K562 (cell line): Measurements from ENCODE around the gene TUBA1B. TPM values are rescaled to one million over a fixed set of nuclear protein-coding genes. Genes with fewer than 3 reads are reported as not detected.
A peak's percentile ranks its signal among the peaks of the same experiment; 100 is the strongest.

Experiments used
- CC2D1A ChIP-seq: fragments of 450-650 bp; IDR thresholded peaks from 2 replicates; pipeline ENCODE4 v1.6.1; 2017; ENCODE audit warnings: mild to moderate bottlenecking
- CEBPB ChIP-seq: fragments of 450-650 bp; IDR thresholded peaks from 2 replicates; pipeline ENCODE4 v1.6.1; 2016; ENCODE audit warnings: missing genetic modification characterization, missing compliant biosample characterization
- HDAC8 ChIP-seq: fragments of 450-650 bp; IDR thresholded peaks from 2 replicates; pipeline ENCODE4 v1.6.1; 2016; ENCODE audit warnings: mild to moderate bottlenecking, missing genetic modification characterization, moderate library complexity, missing compliant biosample characterization
- MECOM ChIP-seq: fragments of 250-450 bp; sonication (Bioruptor Pico); IDR thresholded peaks from 2 replicates; pipeline ENCODE4 v1.8.0; 2022; ENCODE audit warnings: inconsistent platforms
- NCOA1 ChIP-seq: fragments of 450-650 bp; IDR thresholded peaks from 2 replicates; pipeline ENCODE4 v1.6.1; 2016; ENCODE audit warnings: low read depth
- NR4A1 ChIP-seq, 2 experiments: fragments of 250-450 bp in 1 of 2; fragments of 450-650 bp in 1 of 2; sonication (Bioruptor Pico) in 1 of 2; IDR thresholded peaks; 2 replicates each; pipeline versions ENCODE4 v1.4.0 to v1.6.1; 2016 to 2020; ENCODE audit warnings: mild to moderate bottlenecking in 2 of 2, missing compliant biosample characterization in 1 of 2, missing genetic modification characterization in 1 of 2, moderate library complexity in 1 of 2
- POLR2A ChIP-seq: fragments of 450-650 bp; conservative IDR thresholded peaks from 2 replicates; pipeline ENCODE4 v1.6.1; 2016
- STAG1 ChIP-seq: sonication (generic); formaldehyde crosslinking; IDR thresholded peaks from 2 replicates; pipeline ENCODE4 v1.5.0; 2020; ENCODE audit warnings: missing genetic modification reagents, borderline replicate concordance
- TEAD2 ChIP-seq: fragments of 450-650 bp; IDR thresholded peaks from 2 replicates; pipeline ENCODE4 v1.6.1; 2016; ENCODE audit warnings: missing genetic modification characterization, control low read depth, missing compliant biosample characterization
- WHSC1 ChIP-seq: IDR thresholded peaks from one replicate; pipeline ENCODE4 v1.6.1; 2012; ENCODE audit warnings: low read length, control low read depth, inconsistent platforms
- ZNF586 ChIP-seq: fragments of 450-650 bp; formaldehyde crosslinking; conservative IDR thresholded peaks from 2 replicates; pipeline ENCODE4 v1.4.0; 2020; ENCODE audit warnings: mild to moderate bottlenecking, moderate library complexity
- polyA plus RNA-seq, 8 experiments: library from polyadenylated mRNA; depleted of rRNA in 4 of 8; stranded (reverse) in 5 of 8; unstranded in 3 of 8; fragments of >200 nt; fragmentation: Nextera tagmentation in 2 of 8; fragmentation: Illumina TruSeq in 1 of 8; extraction: Ambion mirVana in 2 of 8; extraction: Trizol in 1 of 8; gene quantifications; 2 replicates each; pipeline versions ENCODE4 v1.2.1 to v1.2.3, GENCODE V29; 2011 to 2014; ENCODE audit warnings: inconsistent platforms in 1 of 8, missing spikeins in 1 of 8
- total RNA-seq, 7 experiments: library from RNA; depleted of rRNA in 6 of 7; stranded (reverse); fragments of >200 nt in 6 of 7; fragmentation: Illumina TruSeq in 2 of 7; extraction: Trizol in 2 of 7; gene quantifications; 2 replicates each; pipeline versions ENCODE4 v1.2.1 to v1.2.3, GENCODE V29; 2011 to 2021; ENCODE audit warnings: low replicate concordance in 1 of 7
- TF ChIP-seq, protein P1 (sequence below): fragments of 250-450 bp; sonication (Bioruptor Pico); IDR thresholded peaks from 2 replicates; pipeline ENCODE4 v1.4.0; 2020; ENCODE audit warnings: mild to moderate bottlenecking
- TF ChIP-seq, protein P2 (sequence below), 2 experiments: fragments of 450-650 bp in 1 of 2; sonication (generic) in 1 of 2; formaldehyde crosslinking in 1 of 2; IDR thresholded peaks in 1 of 2; conservative IDR thresholded peaks in 1 of 2; 2 replicates each; pipeline versions ENCODE4 v1.6.1 to v1.8.1; 2016 to 2023; ENCODE audit warnings: mild to moderate bottlenecking in 2 of 2, moderate library complexity in 2 of 2, inconsistent platforms in 1 of 2, missing genetic modification reagents in 1 of 2
- TF ChIP-seq, protein P3 (sequence below): fragments of 450-650 bp; IDR thresholded peaks from 2 replicates; pipeline ENCODE4 v1.6.1; 2017; ENCODE audit warnings: mild to moderate bottlenecking, moderate library complexity
- TF ChIP-seq, protein P4 (sequence below): fragments of 200-400 bp; formaldehyde crosslinking; IDR thresholded peaks from 2 replicates; pipeline ENCODE4 v1.6.1; 2017; ENCODE audit warnings: mild to moderate bottlenecking, low read depth, low read length, moderate library complexity
- TF ChIP-seq, protein P5 (sequence below), 2 experiments: fragments of 200-800 bp in 1 of 2; sonication (Bioruptor generic) in 1 of 2; sonication (generic) in 1 of 2; formaldehyde crosslinking in 1 of 2; IDR thresholded peaks in 1 of 2; conservative IDR thresholded peaks in 1 of 2; 2 replicates each; pipeline versions ENCODE4 v1.5.0 to v1.6.1; 2016 to 2020; ENCODE audit warnings: missing compliant biosample characterization in 1 of 2, missing genetic modification characterization in 1 of 2, missing genetic modification reagents in 1 of 2
- TF ChIP-seq, protein P6 (sequence below): sonication (generic); formaldehyde crosslinking; IDR thresholded peaks from 2 replicates; pipeline ENCODE4 v1.8.1; 2023; ENCODE audit warnings: mild to moderate bottlenecking, missing genetic modification reagents, moderate library complexity

Gene TUBA1B
- total and polyA plus RNA-seq, 9 of the 15 experiments (the other 6 are each of a cell fraction or from before 2014, with no cell fraction given): 2,189 to 4,624 (median 2,628) TPM

DNA sequence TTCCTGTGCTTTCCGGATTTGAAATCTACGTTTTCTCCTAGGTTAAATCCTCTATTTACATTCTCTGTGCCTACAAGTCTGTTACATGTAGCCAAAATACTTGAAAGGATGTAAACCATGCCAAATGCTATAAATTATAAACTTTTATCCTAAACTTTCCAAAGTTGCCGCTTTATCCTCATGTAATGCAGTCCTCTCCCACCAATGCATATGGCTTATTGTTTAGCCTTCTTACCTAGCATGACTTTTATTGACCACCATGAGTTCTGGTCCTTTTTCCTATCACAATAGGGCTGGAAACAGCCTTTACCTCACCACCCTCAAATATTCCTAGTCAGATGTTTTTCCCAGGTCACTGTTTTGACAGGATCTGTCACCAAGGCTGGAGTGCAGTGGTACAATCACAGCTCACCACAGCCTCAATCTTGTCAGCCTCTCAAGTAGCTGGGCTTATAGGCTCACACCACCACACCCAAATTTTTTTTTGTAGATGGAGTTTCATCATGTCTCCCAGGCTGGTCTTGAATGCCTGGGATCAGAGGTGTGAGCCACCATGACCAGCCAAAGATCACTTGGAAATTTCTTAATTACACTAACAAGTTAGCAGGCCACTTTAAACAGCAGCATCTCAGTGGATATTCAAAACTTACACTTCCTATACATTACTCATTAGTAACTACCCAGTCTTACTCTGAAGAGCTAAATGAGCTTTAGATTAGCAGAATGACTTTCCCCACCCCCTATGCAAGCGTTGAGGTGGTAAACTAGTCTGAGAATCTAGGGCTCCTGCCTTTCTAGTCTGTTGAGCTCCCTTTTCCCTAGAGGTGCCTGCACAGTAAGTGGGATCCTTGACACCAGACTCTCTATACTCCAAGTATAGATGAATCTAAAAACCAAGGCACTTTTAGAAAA, 4.1 kb downstream of the TUBA1B start (continued):
- TF ChIP-seq, protein P1, sequence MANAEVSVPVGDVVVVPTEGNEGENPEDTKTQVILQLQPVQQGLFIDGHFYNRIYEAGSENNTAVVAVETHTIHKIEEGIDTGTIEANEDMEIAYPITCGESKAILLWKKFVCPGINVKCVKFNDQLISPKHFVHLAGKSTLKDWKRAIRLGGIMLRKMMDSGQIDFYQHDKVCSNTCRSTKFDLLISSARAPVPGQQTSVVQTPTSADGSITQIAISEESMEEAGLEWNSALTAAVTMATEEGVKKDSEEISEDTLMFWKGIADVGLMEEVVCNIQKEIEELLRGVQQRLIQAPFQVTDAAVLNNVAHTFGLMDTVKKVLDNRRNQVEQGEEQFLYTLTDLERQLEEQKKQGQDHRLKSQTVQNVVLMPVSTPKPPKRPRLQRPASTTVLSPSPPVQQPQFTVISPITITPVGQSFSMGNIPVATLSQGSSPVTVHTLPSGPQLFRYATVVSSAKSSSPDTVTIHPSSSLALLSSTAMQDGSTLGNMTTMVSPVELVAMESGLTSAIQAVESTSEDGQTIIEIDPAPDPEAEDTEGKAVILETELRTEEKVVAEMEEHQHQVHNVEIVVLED: no peak
- TF ChIP-seq MECOM (CRISPR knock-in tag) (no peak), CEBPB (tag) (peak; percentile 23; the same call in 1 of the 2 replicates), WHSC1 (no peak), NR4A1 (CRISPR knock-in tag; IDR thresholded peaks at IDR 0.05) (no peak), NR4A1 (tag; IDR thresholded peaks at IDR 0.05) (no peak), NCOA1 (no peak), POLR2A (peak; percentile 92), CC2D1A (no peak), HDAC8 (no peak), ZNF586 (CRISPR knock-in tag) (no peak; the same call in 1 of the 2 replicates), STAG1 (no peak), TEAD2 (no peak)
- TF ChIP-seq, protein P2, sequence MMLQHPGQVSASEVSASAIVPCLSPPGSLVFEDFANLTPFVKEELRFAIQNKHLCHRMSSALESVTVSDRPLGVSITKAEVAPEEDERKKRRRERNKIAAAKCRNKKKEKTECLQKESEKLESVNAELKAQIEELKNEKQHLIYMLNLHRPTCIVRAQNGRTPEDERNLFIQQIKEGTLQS (IDR thresholded peaks at IDR 0.05): peak; percentile 33; the same call in 1 of the 2 replicates
- TF ChIP-seq, protein P2 (CRISPR knock-in tag; conservative IDR thresholded peaks at IDR 0.05): no peak
- TF ChIP-seq, protein P3, sequence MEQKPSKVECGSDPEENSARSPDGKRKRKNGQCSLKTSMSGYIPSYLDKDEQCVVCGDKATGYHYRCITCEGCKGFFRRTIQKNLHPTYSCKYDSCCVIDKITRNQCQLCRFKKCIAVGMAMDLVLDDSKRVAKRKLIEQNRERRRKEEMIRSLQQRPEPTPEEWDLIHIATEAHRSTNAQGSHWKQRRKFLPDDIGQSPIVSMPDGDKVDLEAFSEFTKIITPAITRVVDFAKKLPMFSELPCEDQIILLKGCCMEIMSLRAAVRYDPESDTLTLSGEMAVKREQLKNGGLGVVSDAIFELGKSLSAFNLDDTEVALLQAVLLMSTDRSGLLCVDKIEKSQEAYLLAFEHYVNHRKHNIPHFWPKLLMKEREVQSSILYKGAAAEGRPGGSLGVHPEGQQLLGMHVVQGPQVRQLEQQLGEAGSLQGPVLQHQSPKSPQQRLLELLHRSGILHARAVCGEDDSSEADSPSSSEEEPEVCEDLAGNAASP: no peak
- TF ChIP-seq, protein P4, sequence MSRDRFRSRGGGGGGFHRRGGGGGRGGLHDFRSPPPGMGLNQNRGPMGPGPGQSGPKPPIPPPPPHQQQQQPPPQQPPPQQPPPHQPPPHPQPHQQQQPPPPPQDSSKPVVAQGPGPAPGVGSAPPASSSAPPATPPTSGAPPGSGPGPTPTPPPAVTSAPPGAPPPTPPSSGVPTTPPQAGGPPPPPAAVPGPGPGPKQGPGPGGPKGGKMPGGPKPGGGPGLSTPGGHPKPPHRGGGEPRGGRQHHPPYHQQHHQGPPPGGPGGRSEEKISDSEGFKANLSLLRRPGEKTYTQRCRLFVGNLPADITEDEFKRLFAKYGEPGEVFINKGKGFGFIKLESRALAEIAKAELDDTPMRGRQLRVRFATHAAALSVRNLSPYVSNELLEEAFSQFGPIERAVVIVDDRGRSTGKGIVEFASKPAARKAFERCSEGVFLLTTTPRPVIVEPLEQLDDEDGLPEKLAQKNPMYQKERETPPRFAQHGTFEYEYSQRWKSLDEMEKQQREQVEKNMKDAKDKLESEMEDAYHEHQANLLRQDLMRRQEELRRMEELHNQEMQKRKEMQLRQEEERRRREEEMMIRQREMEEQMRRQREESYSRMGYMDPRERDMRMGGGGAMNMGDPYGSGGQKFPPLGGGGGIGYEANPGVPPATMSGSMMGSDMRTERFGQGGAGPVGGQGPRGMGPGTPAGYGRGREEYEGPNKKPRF: no peak
- TF ChIP-seq, protein P5, sequence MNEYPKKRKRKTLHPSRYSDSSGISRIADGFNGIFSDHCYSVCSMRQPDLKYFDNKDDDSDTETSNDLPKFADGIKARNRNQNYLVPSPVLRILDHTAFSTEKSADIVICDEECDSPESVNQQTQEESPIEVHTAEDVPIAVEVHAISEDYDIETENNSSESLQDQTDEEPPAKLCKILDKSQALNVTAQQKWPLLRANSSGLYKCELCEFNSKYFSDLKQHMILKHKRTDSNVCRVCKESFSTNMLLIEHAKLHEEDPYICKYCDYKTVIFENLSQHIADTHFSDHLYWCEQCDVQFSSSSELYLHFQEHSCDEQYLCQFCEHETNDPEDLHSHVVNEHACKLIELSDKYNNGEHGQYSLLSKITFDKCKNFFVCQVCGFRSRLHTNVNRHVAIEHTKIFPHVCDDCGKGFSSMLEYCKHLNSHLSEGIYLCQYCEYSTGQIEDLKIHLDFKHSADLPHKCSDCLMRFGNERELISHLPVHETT (CRISPR knock-in tag; conservative IDR thresholded peaks at IDR 0.05 in 1 of 2, IDR thresholded peaks at IDR 0.05 in 1 of 2): no peak
- TF ChIP-seq, protein P6, sequence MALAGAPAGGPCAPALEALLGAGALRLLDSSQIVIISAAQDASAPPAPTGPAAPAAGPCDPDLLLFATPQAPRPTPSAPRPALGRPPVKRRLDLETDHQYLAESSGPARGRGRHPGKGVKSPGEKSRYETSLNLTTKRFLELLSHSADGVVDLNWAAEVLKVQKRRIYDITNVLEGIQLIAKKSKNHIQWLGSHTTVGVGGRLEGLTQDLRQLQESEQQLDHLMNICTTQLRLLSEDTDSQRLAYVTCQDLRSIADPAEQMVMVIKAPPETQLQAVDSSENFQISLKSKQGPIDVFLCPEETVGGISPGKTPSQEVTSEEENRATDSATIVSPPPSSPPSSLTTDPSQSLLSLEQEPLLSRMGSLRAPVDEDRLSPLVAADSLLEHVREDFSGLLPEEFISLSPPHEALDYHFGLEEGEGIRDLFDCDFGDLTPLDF: no peak
